Peyer's patch (tissue), 4 donors: ENCODE results near the gene MEGF6.

Source experiments
- POLR2A ChIP-seq, 2 donors: fragments of 450-650 bp; IDR thresholded peaks; one replicate each; pipeline ENCODE4 v1.5.1; 2017; ENCODE audit warnings: antibody characterized with exemption in 2 of 2, mild to moderate bottlenecking in 2 of 2, moderate library complexity in 2 of 2
- TF ChIP-seq, protein P1 (sequence below), 6 experiments: fragments of 450-650 bp in 4 of 6; fragments of 200-600 bp in 2 of 6; sonication (generic) in 1 of 6; IDR thresholded peaks; one replicate each; pipeline ENCODE4 v1.5.1; 2017 to 2019; ENCODE audit warnings: antibody characterized with exemption in 6 of 6, mild to moderate bottlenecking in 3 of 6, moderate library complexity in 1 of 6

DNA sequence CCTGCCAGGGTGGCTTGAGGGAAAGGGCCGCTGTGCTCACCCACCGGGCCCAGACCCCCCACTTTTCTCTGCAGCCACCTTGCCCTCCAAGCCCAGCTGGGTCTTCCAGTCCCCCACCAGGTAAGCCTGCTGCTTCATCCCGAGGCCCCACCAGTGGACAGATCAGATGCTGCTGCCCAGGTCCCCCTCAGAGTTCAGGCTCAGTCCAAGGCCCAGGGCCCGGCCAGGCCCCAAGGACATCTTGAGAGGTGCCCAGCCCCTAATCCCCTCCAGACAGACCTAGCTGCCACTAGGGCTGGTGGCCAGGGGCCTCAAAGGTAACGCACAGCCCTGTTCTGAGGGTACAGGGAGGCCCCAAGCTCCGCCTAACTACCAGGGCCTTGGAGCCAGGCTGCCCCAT, 58.6 kb downstream of the MEGF6 start:
- TF ChIP-seq, protein P1, sequence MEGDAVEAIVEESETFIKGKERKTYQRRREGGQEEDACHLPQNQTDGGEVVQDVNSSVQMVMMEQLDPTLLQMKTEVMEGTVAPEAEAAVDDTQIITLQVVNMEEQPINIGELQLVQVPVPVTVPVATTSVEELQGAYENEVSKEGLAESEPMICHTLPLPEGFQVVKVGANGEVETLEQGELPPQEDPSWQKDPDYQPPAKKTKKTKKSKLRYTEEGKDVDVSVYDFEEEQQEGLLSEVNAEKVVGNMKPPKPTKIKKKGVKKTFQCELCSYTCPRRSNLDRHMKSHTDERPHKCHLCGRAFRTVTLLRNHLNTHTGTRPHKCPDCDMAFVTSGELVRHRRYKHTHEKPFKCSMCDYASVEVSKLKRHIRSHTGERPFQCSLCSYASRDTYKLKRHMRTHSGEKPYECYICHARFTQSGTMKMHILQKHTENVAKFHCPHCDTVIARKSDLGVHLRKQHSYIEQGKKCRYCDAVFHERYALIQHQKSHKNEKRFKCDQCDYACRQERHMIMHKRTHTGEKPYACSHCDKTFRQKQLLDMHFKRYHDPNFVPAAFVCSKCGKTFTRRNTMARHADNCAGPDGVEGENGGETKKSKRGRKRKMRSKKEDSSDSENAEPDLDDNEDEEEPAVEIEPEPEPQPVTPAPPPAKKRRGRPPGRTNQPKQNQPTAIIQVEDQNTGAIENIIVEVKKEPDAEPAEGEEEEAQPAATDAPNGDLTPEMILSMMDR (IDR thresholded peaks at IDR 0.05), result no peak
- TF ChIP-seq POLR2A (IDR thresholded peaks at IDR 0.05), result no peak
